AG04450 (cell line): ENCODE measurements around the gene AKR1D1. TPM values are rescaled to one million over a fixed set of nuclear protein-coding genes. Genes with fewer than 3 reads are reported as not detected.
"Not testable (repeated sequence)": the region's sequence is repeated elsewhere in the genome, so short reads cannot be mapped to it uniquely, and the experiment has no call there.

Experiments
- CTCF ChIA-PET: fragments of 300-600, 350-600 bp; formaldehyde crosslinking; extraction: SDS; loops from one replicate; lab custom pipeline; 2022; ENCODE audit warnings: antibody characterized with exemption, inconsistent platforms; lab: Charles Lee
- POLR2A ChIA-PET: fragments of 350-600 bp; formaldehyde crosslinking; extraction: SDS; loops from one replicate; lab custom pipeline; 2021; ENCODE audit warnings: antibody characterized with exemption, inconsistent platforms; lab: Yijun Ruan, JAX
- DNase-seq: peaks from one replicate; pipeline ENCODE4 v3.0.0-alpha.2; 2011; ENCODE audit warnings: low read depth, low spot score
- H3K27ac ChIP-seq: one replicate; pipeline ENCODE4 v1.5.1; 2012; ENCODE audit warnings: low read depth, low read length, control low read depth
- H3K27me3 ChIP-seq: one replicate; pipeline ENCODE4 v1.6.0; 2012; ENCODE audit warnings: low read length; ENCODE audit not compliant: control insufficient read depth, insufficient read depth
- H3K4me3 ChIP-seq: 2 replicates; pipeline ENCODE4 v1.5.1; 2011; ENCODE audit warnings: mild to moderate bottlenecking, low read depth, low read length, control low read depth
- H3K9me3 ChIP-seq: 2 replicates; pipeline ENCODE4 v1.5.1; 2012; ENCODE audit warnings: low read length; ENCODE audit not compliant: control insufficient read depth, insufficient read depth
- polyA plus RNA-seq: library from polyadenylated mRNA; depleted of rRNA; stranded (reverse); fragments of >200 nt; gene quantifications from 2 replicates; pipeline ENCODE4 v1.2.3, GENCODE V29; 2011
- TF ChIP-seq, protein P1 (sequence below): IDR thresholded peaks from 2 replicates; pipeline ENCODE4 v1.5.1; 2011; ENCODE audit warnings: low read depth, low read length, control low read depth, inconsistent platforms

The AKR1D1 gene
- polyA plus RNA-seq, 1 experiment, result not detected

DNA sequence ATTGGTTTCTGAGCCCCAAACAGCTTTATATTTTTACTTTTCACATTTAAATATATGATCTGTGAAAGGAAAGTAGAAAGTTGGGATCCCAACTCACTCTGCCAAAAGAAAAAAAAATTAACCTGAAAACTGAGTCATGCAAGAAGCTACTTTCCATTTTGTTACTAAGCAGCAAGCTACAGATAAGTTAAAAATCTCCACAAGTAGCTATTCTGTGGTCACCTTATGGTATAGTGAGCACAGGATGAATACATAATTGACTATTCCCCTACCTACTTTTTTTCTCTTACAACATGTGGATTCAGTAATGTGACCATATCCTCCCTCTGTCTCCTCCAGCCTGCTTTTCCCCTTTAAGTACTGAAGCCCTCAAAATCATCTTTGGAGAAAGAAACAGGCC, 44.1 kb upstream of the AKR1D1 start:
- peaks cover 4% of the 10 kb centered on the region for H3K27me3 ChIP-seq
- no peak overlapping the region for H3K27ac ChIP-seq
- ChIA-PET CTCF (interaction anchor here (0.9 kb wide), 1 partner anchor 12 kb away, joined by 3 read pairs; no protein-coding TSS in a partner anchor), POLR2A (no interaction called here)
- no peak for DNase-seq
- H3K4me3 ChIP-seq, result no peak overlapping the region
- H3K9me3 ChIP-seq, result peaks cover 8% of the 10 kb centered on the region
- TF ChIP-seq, protein P1, sequence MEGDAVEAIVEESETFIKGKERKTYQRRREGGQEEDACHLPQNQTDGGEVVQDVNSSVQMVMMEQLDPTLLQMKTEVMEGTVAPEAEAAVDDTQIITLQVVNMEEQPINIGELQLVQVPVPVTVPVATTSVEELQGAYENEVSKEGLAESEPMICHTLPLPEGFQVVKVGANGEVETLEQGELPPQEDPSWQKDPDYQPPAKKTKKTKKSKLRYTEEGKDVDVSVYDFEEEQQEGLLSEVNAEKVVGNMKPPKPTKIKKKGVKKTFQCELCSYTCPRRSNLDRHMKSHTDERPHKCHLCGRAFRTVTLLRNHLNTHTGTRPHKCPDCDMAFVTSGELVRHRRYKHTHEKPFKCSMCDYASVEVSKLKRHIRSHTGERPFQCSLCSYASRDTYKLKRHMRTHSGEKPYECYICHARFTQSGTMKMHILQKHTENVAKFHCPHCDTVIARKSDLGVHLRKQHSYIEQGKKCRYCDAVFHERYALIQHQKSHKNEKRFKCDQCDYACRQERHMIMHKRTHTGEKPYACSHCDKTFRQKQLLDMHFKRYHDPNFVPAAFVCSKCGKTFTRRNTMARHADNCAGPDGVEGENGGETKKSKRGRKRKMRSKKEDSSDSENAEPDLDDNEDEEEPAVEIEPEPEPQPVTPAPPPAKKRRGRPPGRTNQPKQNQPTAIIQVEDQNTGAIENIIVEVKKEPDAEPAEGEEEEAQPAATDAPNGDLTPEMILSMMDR, result no peak

DNA sequence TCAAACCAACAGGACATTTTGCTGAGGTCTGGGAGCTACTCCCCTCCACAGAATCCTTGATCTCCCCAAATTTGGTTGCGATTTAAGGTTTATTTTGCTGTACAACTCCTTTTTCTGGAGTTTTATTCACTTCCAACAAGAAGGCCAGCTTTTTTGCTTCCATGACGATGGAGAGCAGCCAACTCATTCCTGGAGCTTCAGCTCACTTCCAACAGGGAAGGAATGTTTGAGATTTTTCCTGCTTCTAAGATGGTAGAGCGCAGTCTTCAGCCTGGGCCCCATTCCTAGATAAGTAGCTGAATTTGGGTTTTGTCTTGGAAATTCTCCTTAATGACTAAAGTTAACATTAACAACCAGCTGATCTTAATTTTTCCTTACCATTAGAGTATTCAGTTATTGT, 43.5 kb upstream of the AKR1D1 start:
- DNase-seq, result no peak
- peaks cover 8% of the 10 kb centered on the region for H3K9me3 ChIP-seq
- no peak overlapping the region for H3K27ac ChIP-seq
- TF ChIP-seq, protein P1, result no peak
- CTCF ChIA-PET, result interaction anchor here (0.6 to 1.3 kb wide), 2 partner anchors 15 to 706 kb away, joined by 3 read pairs; no protein-coding TSS in a partner anchor
- POLR2A ChIA-PET, result no interaction called here
- H3K4me3 ChIP-seq, result no peak overlapping the region
- peaks cover 4% of the 10 kb centered on the region for H3K27me3 ChIP-seq

DNA sequence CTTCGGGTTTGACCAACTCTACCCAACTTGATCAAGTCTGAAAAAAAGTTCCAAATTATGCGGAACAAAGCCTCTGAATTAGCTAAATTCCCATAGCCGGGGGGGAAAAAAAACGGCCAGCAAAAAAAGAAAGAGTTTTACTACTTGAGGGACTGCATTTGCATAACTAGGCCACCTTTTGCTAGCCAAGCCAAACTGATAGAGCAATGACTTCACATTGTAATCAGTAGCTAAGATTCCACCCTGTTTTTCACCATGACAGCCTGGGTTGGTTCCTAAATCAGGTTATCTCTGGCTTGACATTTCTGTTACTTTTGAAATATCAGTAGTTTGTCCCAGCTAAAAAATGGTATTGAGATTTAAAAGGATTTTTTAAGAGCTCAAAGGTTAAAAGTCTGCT, 43.0 kb upstream of the AKR1D1 start:
- TF ChIP-seq, protein P1, result no peak
- no peak for DNase-seq
- no peak overlapping the region for H3K27ac ChIP-seq
- CTCF ChIA-PET, result interaction anchor here (0.6 to 1.3 kb wide), 2 partner anchors 16 to 705 kb away, joined by 3 read pairs; no protein-coding TSS in a partner anchor
- no peak overlapping the region for H3K4me3 ChIP-seq
- H3K27me3 ChIP-seq, result peaks cover 4% of the 10 kb centered on the region
- POLR2A ChIA-PET, result no interaction called here
- peaks cover 8% of the 10 kb centered on the region for H3K9me3 ChIP-seq

- no peak for DNase-seq
- TF ChIP-seq, protein P1, result no peak
- Histone ChIP-seq H3K27ac (no peak overlapping the region), H3K27me3 (no peaks in the 10 kb centered on the region), H3K9me3 (peaks cover 8% of the 10 kb centered on the region), H3K4me3 (no peak overlapping the region)
- ChIA-PET POLR2A (no interaction called here), CTCF (interaction anchor here (0.7 kb wide), 1 partner anchor 703 kb away, joined by 4 read pairs; no protein-coding TSS in a partner anchor)
Measured at GRCh38 chr7:138036135-138036534, 40.1 kb upstream of the AKR1D1 start.

DNA sequence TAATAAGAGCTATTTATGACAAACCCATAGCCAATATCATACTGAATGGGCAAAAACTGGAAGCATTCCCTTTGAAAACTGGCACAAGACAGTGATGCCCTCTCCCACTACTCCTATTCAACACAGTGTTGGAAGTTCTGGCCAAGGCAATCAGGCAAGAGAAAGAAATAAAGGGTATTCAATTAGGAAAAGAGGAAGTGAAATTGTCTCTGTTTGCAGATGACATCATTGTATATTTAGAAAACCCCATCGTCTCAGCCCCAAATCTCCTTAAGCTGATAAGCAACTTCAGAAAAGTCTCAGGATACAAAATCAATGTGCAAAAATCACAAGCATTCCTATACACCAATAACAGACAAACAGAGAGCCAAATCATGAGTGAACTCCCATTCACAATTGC, 36.2 kb upstream of the AKR1D1 start:
- DNase-seq, H3K27me3 ChIP-seq, H3K9me3 ChIP-seq, CTCF ChIA-PET, H3K4me3 ChIP-seq, H3K27ac ChIP-seq, POLR2A ChIA-PET: not testable (repeated sequence)

GRCh38 chr7:138044897-138045296, 31.4 kb upstream of the AKR1D1 start:
- Histone ChIP-seq H3K27me3 (no peaks in the 10 kb centered on the region), H3K27ac (no peak overlapping the region), H3K9me3 (no peaks in the 10 kb centered on the region), H3K4me3 (no peak overlapping the region)
- no peak for DNase-seq
- TF ChIP-seq, protein P1, result no peak
- POLR2A ChIA-PET, result no interaction called here
- CTCF ChIA-PET, result no interaction called here
